Parietal lobe (tissue), 1 donor: Measurements from ENCODE around the gene COX7A2. TPM values are rescaled to one million over a fixed set of nuclear protein-coding genes. Genes with fewer than 3 reads are reported as not detected.

ENCODE experiments used
- total RNA-seq: library from RNA; depleted of rRNA; stranded (reverse); fragments of >200 nt; gene quantifications from one replicate; pipeline ENCODE4 v1.2.3, GENCODE V29; 2014

Gene COX7A2, protein sequence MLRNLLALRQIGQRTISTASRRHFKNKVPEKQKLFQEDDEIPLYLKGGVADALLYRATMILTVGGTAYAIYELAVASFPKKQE
- total RNA-seq, result 99.8 TPM

GRCh38 chr6:75243333-75244062 is at the start of gene COX7A2:
Gene COX7A2 (minus strand): TSS chr6:75243801. CDS start chr6:75243734, 67 bp downstream.

GRCh38 chr6:75284632-75285282 is 41.2 kb upstream of the COX7A2 start, which contains the start of gene TMEM30A:
Gene TMEM30A (minus strand): TSS chr6:75284792. CDS start chr6:75284638, 154 bp downstream.

DNA sequence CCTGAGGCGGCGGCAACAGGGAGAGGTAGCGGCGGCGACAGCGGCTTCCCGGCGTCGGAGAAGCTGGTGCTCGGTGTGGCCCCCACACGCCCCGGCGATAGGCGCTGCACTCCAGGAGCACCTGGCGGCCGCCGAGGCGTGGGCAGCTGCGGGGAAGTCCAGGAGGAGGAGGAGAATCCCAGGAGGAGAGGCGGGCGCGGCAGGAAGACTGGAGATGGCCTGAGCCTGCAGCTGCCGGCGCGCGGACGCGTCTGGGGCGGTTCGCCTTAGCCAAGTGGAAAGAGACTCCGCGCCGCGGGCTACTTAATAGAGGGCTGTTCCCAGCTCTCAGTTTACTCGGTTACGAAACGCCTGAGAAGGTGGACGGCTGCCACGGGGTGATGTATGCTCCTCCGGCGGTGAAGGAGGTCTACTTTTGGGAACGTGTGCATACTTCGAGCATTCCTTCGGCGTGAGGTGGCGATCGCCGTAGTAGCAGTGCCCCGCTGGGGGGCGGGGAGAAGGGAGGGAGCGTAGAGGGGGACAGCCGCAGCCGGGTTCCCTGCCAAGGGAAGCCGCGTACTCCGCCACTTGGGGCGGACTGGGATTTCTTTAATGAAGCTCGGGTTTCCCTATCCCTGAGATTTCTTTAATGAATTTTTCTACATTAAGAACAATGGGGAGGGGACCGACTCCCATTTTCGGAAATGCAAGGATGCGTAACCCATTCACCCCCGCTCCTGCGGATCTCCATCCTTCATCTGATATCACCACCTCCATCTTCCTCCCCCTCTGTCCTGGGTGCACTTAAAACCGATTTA is 37.6 kb downstream of the COX7A2 start, which contains the start of gene COL12A1:
COL12A1 (minus strand) TSS at position 278 of the 800 bp plus-strand sequence. CDS start 3,261 bp downstream, outside the sequence.

Other genes with a start within 250 kb of the COX7A2 start
- gene COL12A1, start 37.7 kb downstream of the COX7A2 start, total RNA-seq, result 67.3 TPM
- gene TMEM30A, start 41.0 kb upstream of the COX7A2 start, total RNA-seq, result 114 TPM
- 2.2 TPM for gene FILIP1, start 250.0 kb upstream of the COX7A2 start, total RNA-seq